ENCODE measurements around the gene UBE2E2.
A peak's percentile ranks its signal among the peaks of the same experiment; 100 is the strongest.

UBE2E2 gene

GRCh38 chr3:23437484-23438145 lies 234.5 kb downstream of the UBE2E2 start:
- H3K4me3 ChIP-seq (ENCODE audit: low read length) = no peak overlapping the region
- no peak for DNase-seq (ENCODE audit: low read depth)
- TF ChIP-seq CTCF (IDR thresholded peaks at IDR 0.05; ENCODE audit: insufficient read depth, low read depth, low read length, missing control alignments) = no peak

- no peak for DNase-seq (ENCODE audit: low read depth)
- no peak for TF ChIP-seq CTCF (IDR thresholded peaks at IDR 0.05; ENCODE audit: insufficient read depth, low read depth, low read length, missing control alignments)
- no peak overlapping the region for H3K4me3 ChIP-seq (ENCODE audit: low read length)
Observed at GRCh38 chr3:23438657-23439056, 235.5 kb downstream of the UBE2E2 start.

DNA sequence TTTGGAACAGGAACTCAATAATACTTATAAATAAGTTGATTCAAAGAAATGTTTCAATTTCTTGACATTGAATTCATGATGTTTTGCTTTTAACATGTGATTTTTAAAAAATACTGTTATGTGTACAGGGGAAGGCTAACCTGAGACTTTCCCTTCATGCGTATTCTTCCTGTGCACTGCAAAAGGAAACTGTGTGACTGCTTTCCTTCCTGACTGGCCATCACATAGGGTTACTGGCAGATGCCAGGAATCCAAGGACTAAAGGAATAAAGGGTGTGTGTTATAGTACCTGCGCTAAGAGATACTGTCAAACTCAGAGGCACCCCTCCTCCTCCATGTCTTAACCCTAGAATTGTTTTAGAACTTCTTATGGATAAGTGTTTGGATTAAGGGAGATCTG lies 236.0 kb downstream of the UBE2E2 start:
- no peak overlapping the region for H3K4me3 ChIP-seq (ENCODE audit: low read length)
- no peak for DNase-seq (ENCODE audit: low read depth)
- TF ChIP-seq CTCF (IDR thresholded peaks at IDR 0.05; ENCODE audit: insufficient read depth, low read depth, low read length, missing control alignments) = no peak

GRCh38 chr3:23440416-23441294 lies 237.5 kb downstream of the UBE2E2 start:
- H3K4me3 ChIP-seq (ENCODE audit: low read length) = no peak overlapping the region
- DNase-seq (ENCODE audit: low read depth) = no peak
- TF ChIP-seq CTCF (IDR thresholded peaks at IDR 0.05; ENCODE audit: insufficient read depth, low read depth, low read length, missing control alignments) = no peak

DNA sequence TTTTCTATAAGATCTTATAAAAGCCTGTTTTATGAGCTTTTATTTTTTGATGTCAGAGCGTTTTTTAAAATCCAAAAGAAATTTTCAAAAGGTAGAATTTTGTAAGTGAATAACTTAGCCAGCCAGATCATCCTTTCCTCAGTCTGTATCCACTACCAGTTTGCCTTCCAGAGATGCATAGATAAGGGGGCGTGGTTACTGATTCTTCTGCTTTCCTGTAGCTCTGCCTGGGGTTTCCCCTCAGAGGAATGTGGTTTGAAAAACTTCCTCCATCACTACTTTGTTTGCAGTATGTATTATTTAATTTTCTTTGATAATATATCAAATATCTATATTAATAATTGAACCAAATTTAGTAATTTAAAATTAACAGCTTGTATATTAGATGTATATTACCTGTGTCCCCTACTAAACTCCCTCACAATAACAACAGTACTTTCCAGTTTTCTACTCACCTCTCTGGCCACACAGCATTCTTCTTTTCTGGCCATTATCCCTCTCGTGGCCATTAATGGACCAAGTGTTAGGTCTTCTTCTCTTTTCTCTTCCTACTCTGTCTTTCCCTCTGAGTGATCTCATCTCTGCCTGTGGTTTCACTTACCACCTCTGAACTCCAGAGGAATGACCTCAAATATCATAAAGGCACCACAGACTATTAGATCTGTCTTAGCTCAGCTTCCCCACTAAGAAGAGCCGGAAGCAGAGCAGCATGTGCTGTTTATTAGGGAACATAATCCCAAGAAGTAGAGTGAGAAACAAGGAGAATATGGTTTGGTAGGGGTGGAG lies 239.7 kb downstream of the UBE2E2 start:
- H3K4me3 ChIP-seq (ENCODE audit: low read length) = no peak overlapping the region
- peak; percentile 14 for DNase-seq (ENCODE audit: low read depth)
- TF ChIP-seq CTCF (IDR thresholded peaks at IDR 0.05; ENCODE audit: insufficient read depth, low read depth, low read length, missing control alignments) = no peak

DNA sequence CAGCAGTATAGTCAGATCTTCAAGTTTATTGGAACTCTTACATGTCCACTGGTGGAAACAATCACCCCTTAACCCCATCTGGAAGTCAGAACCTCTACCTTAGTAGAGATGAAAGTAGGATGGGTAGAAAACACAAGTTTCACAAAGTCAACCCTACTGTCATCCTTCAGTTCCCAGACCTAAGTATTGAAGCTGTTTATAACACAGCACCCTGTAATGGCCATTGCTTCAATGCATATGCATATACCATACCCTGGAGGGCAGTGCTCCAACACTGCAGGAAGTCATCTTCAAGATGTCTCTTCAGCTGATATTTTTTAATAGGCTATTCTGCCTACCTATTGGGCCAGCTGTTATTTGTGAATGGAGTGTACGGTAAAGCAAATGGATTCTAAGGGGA lies 241.3 kb downstream of the UBE2E2 start:
- TF ChIP-seq CTCF (IDR thresholded peaks at IDR 0.05; ENCODE audit: insufficient read depth, low read depth, low read length, missing control alignments) = peak; percentile 16
- DNase-seq (ENCODE audit: low read depth) = no peak

More for the DNA sequence above, 241.3 kb downstream of the UBE2E2 start:
- H3K4me3 ChIP-seq (ENCODE audit: low read length) = no peak overlapping the region
